Measurements from ENCODE around the gene SHROOM3. TPM values are rescaled to one million over a fixed set of nuclear protein-coding genes. Genes with fewer than 3 reads are reported as not detected.
A peak's percentile ranks its signal among the peaks of the same experiment; 100 is the strongest.

Gene SHROOM3
- polyA plus RNA-seq, 2 of the 4 experiments (the other 2 are of a cell fraction), result 2.8 to 5.1 TPM

- WGBS (ENCODE audit: missing lambda C conversion rate), result 90% methylated on average over 2 of the region's 2 CpGs
Measured at GRCh38 chr4:76588274-76588673, 153.2 kb downstream of the SHROOM3 start.

GRCh38 chr4:76589402-76589801, 154.4 kb downstream of the SHROOM3 start:
- 27% methylated on average over 1 of the region's 1 CpG for WGBS (ENCODE audit: missing lambda C conversion rate)
- CTCF ChIA-PET, result no interaction called here
- DNase-seq (ENCODE audit: low read depth in 1 of 2, low spot score in 1 of 2), result peak in 1 of 2 experiments; percentile 31
- no peak for FAIRE-seq
- peaks cover 38% of the 10 kb centered on the region for H3K4me1 ChIP-seq
- H3K27ac ChIP-seq, result peak overlapping the region; percentile 48 to 73
- H3K4me2 ChIP-seq, result peak overlapping the region; percentile 50
- no peak overlapping the region for H3K4me3 ChIP-seq
- ATAC-seq, result peak in 1 of 2 experiments; percentile 57; a peak in 3 of 6 replicates
- TF ChIP-seq USF2 (IDR thresholded peaks at IDR 0.05) (no peak), CBX2 (IDR thresholded peaks at IDR 0.05; ENCODE audit: borderline replicate concordance, low read depth) (no peak)
- H3K9me3 ChIP-seq, result no peaks in the 10 kb centered on the region
- POLR2A ChIA-PET, result no interaction called here

More at GRCh38 chr4:76588274-76588673, 153.2 kb downstream of the SHROOM3 start:
- DNase-seq (ENCODE audit: low read depth in 1 of 2, low spot score in 1 of 2), result no peak
- ATAC-seq, result no peak
- CTCF ChIA-PET, result no interaction called here
- POLR2A ChIA-PET, result no interaction called here
- Histone ChIP-seq H3K27ac (0 out of 6 replicates have a peak overlapping the region, but pooled peaks of 1 of the 2 experiments have one; percentile 21), H3K4me1 (peaks cover 27% of the 10 kb centered on the region), H3K9me3 (no peaks in the 10 kb centered on the region), H3K4me2 (no peak overlapping the region), H3K4me3 (no peak overlapping the region)
- no peak for FAIRE-seq
- no peak for TF ChIP-seq HDAC2 (IDR thresholded peaks at IDR 0.05)
- TF ChIP-seq PBX3 (IDR thresholded peaks at IDR 0.05), result no peak
- no peak for TF ChIP-seq TFCP2L1 (CRISPR knock-in tag; IDR thresholded peaks at IDR 0.05)
- TF ChIP-seq KDM1A (IDR thresholded peaks at IDR 0.05; ENCODE audit: low read depth), result no peak
- TF ChIP-seq NPAS2 (CRISPR knock-in tag; IDR thresholded peaks at IDR 0.05; ENCODE audit: borderline replicate concordance), result no peak
- no peak for TF ChIP-seq RARB (CRISPR knock-in tag; IDR thresholded peaks at IDR 0.05)

GRCh38 chr4:76589872-76590797, 155.1 kb downstream of the SHROOM3 start:
- DNase-seq (ENCODE audit: low read depth in 1 of 2, low spot score in 1 of 2), result peak; percentile 34 to 71
- peak overlapping the region; percentile 48 to 73 for H3K27ac ChIP-seq
- TF ChIP-seq KDM5A (IDR thresholded peaks at IDR 0.05), result no peak
- no peak for TF ChIP-seq ZC3H11A (IDR thresholded peaks at IDR 0.05)
- TF ChIP-seq HOXB5 (CRISPR knock-in tag; IDR thresholded peaks at IDR 0.05), result no peak
- 0 out of 2 replicates have a peak, but pooled peaks have one; percentile 9 for TF ChIP-seq GATA3 (IDR thresholded peaks at IDR 0.05; ENCODE audit: borderline replicate concordance)
- no peak for TF ChIP-seq POLR2AphosphoS2 (conservative IDR thresholded peaks at IDR 0.05; ENCODE audit: low read length)
- no peak for TF ChIP-seq JUN (IDR thresholded peaks at IDR 0.05)
- ATAC-seq, result peak; percentile 68 to 90; a peak in 5 of 6 replicates
- FAIRE-seq, result no peak
- H3K4me2 ChIP-seq, result peak overlapping the region; percentile 50
- ChIA-PET POLR2A (interaction anchor here (0.6 kb wide), 1 partner anchor 82 kb away, joined by 3 read pairs; no protein-coding TSS in a partner anchor), CTCF (no interaction called here)
- no peaks in the 10 kb centered on the region for H3K9me3 ChIP-seq
- no peak overlapping the region for H3K4me3 ChIP-seq
- peaks cover 40% of the 10 kb centered on the region for H3K4me1 ChIP-seq
- 34% methylated on average over 10 of the region's 10 CpGs for WGBS (ENCODE audit: missing lambda C conversion rate)

GRCh38 chr4:76590798-76591281, 155.8 kb downstream of the SHROOM3 start:
- TF ChIP-seq CEBPB (IDR thresholded peaks at IDR 0.05) (no peak), ATOH8 (CRISPR knock-in tag; IDR thresholded peaks at IDR 0.05; ENCODE audit: low read depth) (no peak), CHD2 (IDR thresholded peaks at IDR 0.05; ENCODE audit: low read length, partially characterized antibody) (no peak), ZFP36 (IDR thresholded peaks at IDR 0.05; ENCODE audit: borderline replicate concordance, partially characterized antibody) (no peak)
- Histone ChIP-seq H3K4me3 (no peak overlapping the region), H3K4me2 (peak overlapping the region; percentile 50; the same call in 2 of the 3 replicates), H3K4me1 (peaks cover 37% of the 10 kb centered on the region), H3K9me3 (no peaks in the 10 kb centered on the region), H3K27ac (peak overlapping the region; percentile 48 to 73)
- ATAC-seq (no peak), FAIRE-seq (no peak), DNase-seq (ENCODE audit: low read depth in 1 of 2, low spot score in 1 of 2) (no peak)
- 79% methylated on average over 6 of the region's 6 CpGs for WGBS (ENCODE audit: missing lambda C conversion rate)
- ChIA-PET CTCF (no interaction called here), POLR2A (no interaction called here)
